Thoracic aorta (tissue), 2 donors: Measurements from ENCODE around the gene UPK3A. TPM values are rescaled to one million over a fixed set of nuclear protein-coding genes. Genes with fewer than 3 reads are reported as not detected.

ENCODE experiments used
- ATAC-seq: fragments of 150-250 bp; one replicate; pipeline ENCODE4 v1.8.0; 2017; ENCODE audit warnings: low read depth; ENCODE audit not compliant: insufficient number of reproducible peaks, low FRiP score
- DNase-seq: peaks from one replicate; pipeline ENCODE4 v3.0.0-alpha.2; 2020; ENCODE audit warnings: low spot score
- H3K27ac ChIP-seq, 2 donors: fragments of 200-600 bp; sonication (generic); 1 replicate in 1 of 2; 2 replicates in 1 of 2; pipeline ENCODE4 v1.5.1; 2016; ENCODE audit warnings: mild to moderate bottlenecking in 2 of 2, moderate library complexity in 2 of 2
- H3K27me3 ChIP-seq: fragments of 200-600 bp; sonication (generic); replicated peaks from 2 replicates; pipeline ENCODE4 v1.6.0; 2016; ENCODE audit warnings: mild to moderate bottlenecking; ENCODE audit not compliant: insufficient read depth
- H3K36me3 ChIP-seq: fragments of 200-600 bp; sonication (generic); one replicate; pipeline ENCODE4 v1.5.1; 2016
- H3K4me1 ChIP-seq, 2 donors: fragments of 200-600 bp; sonication (generic); 1 replicate in 1 of 2; 2 replicates in 1 of 2; pipeline versions ENCODE4 v1.5.1 to v1.6.0; 2016; ENCODE audit warnings: low read depth in 2 of 2, mild to moderate bottlenecking in 1 of 2; ENCODE audit not compliant: control insufficient read depth in 1 of 2
- H3K4me3 ChIP-seq: fragments of 200-600 bp; sonication (generic); 2 replicates; pipeline ENCODE4 v1.5.1; 2016; ENCODE audit warnings: mild to moderate bottlenecking
- H3K9me3 ChIP-seq: fragments of 200-600 bp; sonication (generic); 2 replicates; pipeline ENCODE4 v1.5.1; 2016
- total RNA-seq, 2 donors: library from RNA; depleted of rRNA; stranded (reverse); fragments of >200 nt; gene quantifications; one replicate each; pipeline versions ENCODE4 v1.1.0 to v1.2.3, GENCODE V29; 2016
- TF ChIP-seq, protein P1 (sequence below): fragments of 200-600 bp; sonication (generic); IDR thresholded peaks from one replicate; pipeline ENCODE4 v1.5.1; 2019; ENCODE audit warnings: antibody characterized with exemption

UPK3A gene
- total RNA-seq, 2 donors from 2014 or later: not detected

DNA sequence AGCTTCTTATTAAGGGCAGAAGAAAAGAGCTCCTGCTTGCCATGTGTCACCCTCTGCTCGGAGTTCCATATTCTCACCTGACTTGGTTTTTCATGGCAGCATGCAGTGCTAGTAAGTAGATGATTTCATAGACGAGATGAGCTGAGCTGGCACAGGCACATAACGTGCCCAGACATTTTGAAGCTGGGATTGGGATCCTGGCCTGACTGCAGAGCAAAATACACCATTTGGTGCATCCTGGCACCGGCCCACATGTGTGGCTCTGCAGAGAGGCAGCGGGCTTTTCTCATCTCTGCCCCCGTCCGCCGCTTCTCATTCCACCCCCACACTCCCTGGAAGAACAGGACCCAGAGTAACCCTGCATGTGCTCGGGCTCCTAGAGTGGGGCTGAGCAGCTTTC lies 49.8 kb downstream of the UPK3A start:
- H3K27ac ChIP-seq: peak overlapping the region; percentile 45 to 59
- peaks cover 10% of the 10 kb centered on the region for H3K36me3 ChIP-seq
- peaks cover 20 to 47% of the 10 kb centered on the region in 2 donors for H3K4me1 ChIP-seq
- ATAC-seq (no peak), DNase-seq (no peak)
- TF ChIP-seq, protein P1, sequence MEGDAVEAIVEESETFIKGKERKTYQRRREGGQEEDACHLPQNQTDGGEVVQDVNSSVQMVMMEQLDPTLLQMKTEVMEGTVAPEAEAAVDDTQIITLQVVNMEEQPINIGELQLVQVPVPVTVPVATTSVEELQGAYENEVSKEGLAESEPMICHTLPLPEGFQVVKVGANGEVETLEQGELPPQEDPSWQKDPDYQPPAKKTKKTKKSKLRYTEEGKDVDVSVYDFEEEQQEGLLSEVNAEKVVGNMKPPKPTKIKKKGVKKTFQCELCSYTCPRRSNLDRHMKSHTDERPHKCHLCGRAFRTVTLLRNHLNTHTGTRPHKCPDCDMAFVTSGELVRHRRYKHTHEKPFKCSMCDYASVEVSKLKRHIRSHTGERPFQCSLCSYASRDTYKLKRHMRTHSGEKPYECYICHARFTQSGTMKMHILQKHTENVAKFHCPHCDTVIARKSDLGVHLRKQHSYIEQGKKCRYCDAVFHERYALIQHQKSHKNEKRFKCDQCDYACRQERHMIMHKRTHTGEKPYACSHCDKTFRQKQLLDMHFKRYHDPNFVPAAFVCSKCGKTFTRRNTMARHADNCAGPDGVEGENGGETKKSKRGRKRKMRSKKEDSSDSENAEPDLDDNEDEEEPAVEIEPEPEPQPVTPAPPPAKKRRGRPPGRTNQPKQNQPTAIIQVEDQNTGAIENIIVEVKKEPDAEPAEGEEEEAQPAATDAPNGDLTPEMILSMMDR: no peak
- H3K4me3 ChIP-seq: peak overlapping the region; percentile 12
- no peaks in the 10 kb centered on the region for H3K9me3 ChIP-seq
- no peaks in the 10 kb centered on the region for H3K27me3 ChIP-seq

DNA sequence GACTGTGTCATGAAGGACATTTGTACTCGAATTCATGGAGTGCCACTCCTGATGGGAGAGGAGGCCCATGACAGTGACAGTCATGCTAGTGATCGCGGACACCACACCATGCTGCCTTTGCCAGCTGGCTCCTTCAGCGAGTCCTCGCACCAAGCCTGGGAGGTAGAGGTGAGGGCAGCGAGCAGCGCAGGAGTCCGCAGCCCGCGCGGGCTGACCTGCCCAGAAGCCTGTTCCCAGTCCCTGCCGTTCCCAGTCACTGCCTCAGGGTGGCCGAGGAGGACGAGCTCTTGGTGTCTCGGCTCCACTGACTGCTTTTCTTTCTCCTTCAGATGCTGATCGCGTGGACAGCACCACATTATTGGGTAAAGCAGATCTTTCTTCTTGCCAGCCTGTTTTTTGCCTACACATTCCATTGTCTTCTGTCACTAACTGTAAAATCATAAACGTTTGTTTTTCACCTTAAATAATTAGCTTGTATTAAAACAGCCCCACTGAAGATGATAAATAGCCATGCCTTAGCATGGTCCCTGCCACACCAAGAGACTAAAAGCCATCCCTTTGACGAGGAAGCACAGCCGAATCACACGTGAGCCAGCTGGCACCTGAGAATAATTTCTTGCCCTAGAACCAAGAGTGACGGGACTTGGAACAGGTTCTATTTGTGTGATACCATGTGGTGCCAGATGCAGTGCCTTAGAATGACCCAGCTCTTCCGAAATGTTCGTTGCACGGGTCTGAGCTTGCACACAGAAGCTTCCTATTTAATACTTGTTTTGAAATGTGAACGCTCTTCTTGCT lies 50.5 kb downstream of the UPK3A start:
- H3K27ac ChIP-seq: peak overlapping the region; percentile 45 to 59
- ATAC-seq: no peak

DNA sequence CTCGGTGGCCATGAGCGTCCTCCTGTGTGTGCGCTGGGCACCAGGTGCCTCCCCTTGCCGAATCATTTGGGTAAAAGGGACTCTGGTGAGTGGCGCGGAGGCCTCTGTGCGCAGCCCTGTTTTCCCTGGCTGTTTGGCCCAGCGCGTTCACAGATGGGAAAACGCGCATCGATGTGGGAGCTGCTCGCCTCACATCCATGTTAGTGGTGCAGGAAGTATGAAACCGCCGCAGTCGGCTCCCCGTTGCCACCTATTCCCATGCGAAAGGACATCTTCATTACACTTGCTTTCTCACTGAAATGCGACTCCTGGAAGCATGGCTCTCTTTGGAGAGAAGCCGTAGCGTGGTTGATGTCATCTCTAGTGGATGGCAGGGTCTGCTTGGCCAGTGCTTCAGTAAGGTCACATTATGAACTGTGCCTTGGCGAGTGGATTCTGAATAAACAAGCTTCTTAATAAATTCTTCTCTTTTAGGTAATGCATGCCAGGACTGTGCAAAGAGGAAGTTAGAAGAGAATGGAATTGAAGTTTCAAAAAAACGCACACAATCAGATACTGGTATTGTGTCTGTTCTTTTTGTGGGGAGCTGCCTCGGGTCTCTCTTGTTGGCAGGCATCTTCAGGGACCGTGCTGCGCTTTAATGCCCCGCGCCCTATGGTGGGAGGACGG lies 51.2 kb downstream of the UPK3A start:
- peaks cover 16% of the 10 kb centered on the region for H3K36me3 ChIP-seq
- TF ChIP-seq, protein P1: no peak
- peaks cover 20 to 47% of the 10 kb centered on the region in 2 donors for H3K4me1 ChIP-seq
- no peak for DNase-seq
- H3K9me3 ChIP-seq: no peaks in the 10 kb centered on the region
- no peak for ATAC-seq
- H3K4me3 ChIP-seq: no peak overlapping the region
- H3K27ac ChIP-seq: peak overlapping the region; percentile 59 to 78
- H3K27me3 ChIP-seq: no peaks in the 10 kb centered on the region

More for the DNA sequence above, 50.5 kb downstream of the UPK3A start:
- Histone ChIP-seq H3K9me3 (no peaks in the 10 kb centered on the region), H3K36me3 (peaks cover 17% of the 10 kb centered on the region), H3K4me1 (peaks cover 20 to 47% of the 10 kb centered on the region in 2 donors), H3K27me3 (no peaks in the 10 kb centered on the region), H3K4me3 (peak overlapping the region; percentile 12)
- TF ChIP-seq, protein P1: no peak
- DNase-seq: no peak

DNA sequence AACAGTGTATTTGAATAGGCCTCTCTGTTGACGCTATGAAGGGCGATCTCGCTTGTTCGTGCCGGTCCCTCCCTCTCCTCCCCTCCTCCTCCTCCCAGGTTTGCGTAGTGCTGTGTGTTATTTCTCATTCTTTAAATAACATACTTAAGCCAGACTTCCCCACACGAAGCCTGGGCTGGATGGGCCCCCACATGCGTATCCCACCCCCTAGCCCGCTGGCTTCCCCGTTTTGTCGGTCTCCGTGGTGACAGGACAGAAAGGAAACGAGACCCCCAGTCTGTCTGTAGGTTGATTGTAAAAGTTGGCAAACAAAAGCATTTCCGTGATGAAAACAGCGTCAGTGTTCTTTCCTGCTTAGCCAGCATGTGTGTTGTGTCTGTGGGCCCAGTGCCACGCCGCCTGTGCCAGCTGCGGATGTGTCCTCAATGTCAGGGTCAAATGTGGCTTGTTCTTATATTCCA lies 52.3 kb downstream of the UPK3A start:
- H3K36me3 ChIP-seq: peaks cover 23% of the 10 kb centered on the region
- H3K4me3 ChIP-seq: peak overlapping the region; percentile 53
- ATAC-seq: peak; percentile 60
- H3K27ac ChIP-seq: peak overlapping the region; percentile 59 to 78
- peaks cover 20 to 47% of the 10 kb centered on the region in 2 donors for H3K4me1 ChIP-seq
- H3K9me3 ChIP-seq: no peaks in the 10 kb centered on the region
- TF ChIP-seq, protein P1: no peak
- peak; percentile 66 for DNase-seq
- H3K27me3 ChIP-seq: no peaks in the 10 kb centered on the region

DNA sequence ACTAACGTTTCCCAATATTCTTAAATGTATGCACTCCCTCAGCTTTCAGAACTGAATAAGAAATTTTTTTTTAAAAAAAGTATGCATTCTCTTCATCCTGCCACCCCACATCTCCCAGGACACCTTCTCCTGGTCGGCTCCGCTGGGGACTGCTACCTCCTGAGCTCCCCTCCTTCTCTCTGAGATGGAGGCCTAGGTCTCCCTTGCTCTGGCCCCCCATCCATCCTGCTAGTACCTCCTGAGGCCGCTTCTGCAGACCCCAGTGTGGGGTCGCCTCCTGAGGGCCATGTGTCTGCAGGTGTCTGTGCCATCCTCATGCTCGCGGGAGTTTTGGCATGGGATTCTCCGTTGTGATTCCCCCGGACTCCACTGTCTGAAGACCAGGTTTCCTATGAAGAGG lies 52.8 kb downstream of the UPK3A start:
- DNase-seq (no peak), ATAC-seq (no peak)
- H3K4me3 ChIP-seq: no peak overlapping the region
- H3K9me3 ChIP-seq: no peaks in the 10 kb centered on the region
- peak overlapping the region; percentile 18 to 39 for H3K27ac ChIP-seq
- H3K4me1 ChIP-seq: peaks cover 20 to 47% of the 10 kb centered on the region in 2 donors
- TF ChIP-seq, protein P1: no peak
- peaks cover 26% of the 10 kb centered on the region for H3K36me3 ChIP-seq
- no peaks in the 10 kb centered on the region for H3K27me3 ChIP-seq
